Non-pigmented ciliary epithelial cell (primary cell): Measurements from ENCODE around the gene S100A9.
"Not testable (repeated sequence)": the region's sequence is repeated elsewhere in the genome, so short reads cannot be mapped to it uniquely, and the experiment has no call there.

ENCODE experiments used
- DNase-seq: peaks from one replicate; pipeline ENCODE4 v3.0.0-alpha.2; 2010; ENCODE audit warnings: low read depth

S100A9 gene

GRCh38 chr1:153357853-153358690, at the start of gene S100A9:
Gene S100A9, plus strand, starts transcription at chr1:153357854. Its CDS starts 430 bp downstream, at chr1:153358284.
- DNase-seq, result no peak

GRCh38 chr1:153308540-153308939, 49.1 kb upstream of the S100A9 start:
- DNase-seq, result no peak

GRCh38 chr1:153309441-153309840, 48.2 kb upstream of the S100A9 start:
- no peak for DNase-seq

GRCh38 chr1:153310526-153310925, 47.1 kb upstream of the S100A9 start:
- DNase-seq, result no peak

GRCh38 chr1:153312570-153313186, 45.0 kb upstream of the S100A9 start, which contains the start of gene PGLYRP3:
Gene PGLYRP3, minus strand, starts transcription at chr1:153312952. Its CDS starts 2,287 bp downstream, at chr1:153310665.
- no peak for DNase-seq

GRCh38 chr1:153313288-153313687, 44.4 kb upstream of the S100A9 start:
- no peak for DNase-seq

- not testable (repeated sequence) for DNase-seq
Observed at GRCh38 chr1:153314388-153314787, 43.3 kb upstream of the S100A9 start.

- not testable (repeated sequence) for DNase-seq
Observed at GRCh38 chr1:153316013-153316412, 41.6 kb upstream of the S100A9 start.

- not testable (repeated sequence) for DNase-seq
Observed at GRCh38 chr1:153318145-153318544, 39.5 kb upstream of the S100A9 start.

- DNase-seq, result no peak
Observed at GRCh38 chr1:153322568-153322967, 35.1 kb upstream of the S100A9 start.

- no peak for DNase-seq
Observed at GRCh38 chr1:153324912-153325311, 32.7 kb upstream of the S100A9 start.

GRCh38 chr1:153333902-153334301, 23.8 kb upstream of the S100A9 start:
- no peak for DNase-seq

- no peak for DNase-seq
Observed at GRCh38 chr1:153336650-153337049, 21.0 kb upstream of the S100A9 start.

GRCh38 chr1:153337980-153338853, 19.4 kb upstream of the S100A9 start:
- no peak for DNase-seq

- no peak for DNase-seq
Observed at GRCh38 chr1:153339802-153340201, 17.9 kb upstream of the S100A9 start.

- DNase-seq, result no peak
Observed at GRCh38 chr1:153340356-153340755, 17.3 kb upstream of the S100A9 start.

GRCh38 chr1:153341431-153341934, 16.2 kb upstream of the S100A9 start:
- DNase-seq, result no peak

- DNase-seq, result no peak
Observed at GRCh38 chr1:153342178-153342577, 15.5 kb upstream of the S100A9 start.

- no peak for DNase-seq
Observed at GRCh38 chr1:153343040-153343681, 14.5 kb upstream of the S100A9 start.

GRCh38 chr1:153343811-153344717, 13.6 kb upstream of the S100A9 start:
- no peak for DNase-seq

GRCh38 chr1:153344718-153345025, 13.0 kb upstream of the S100A9 start:
- no peak for DNase-seq
